ENCODE results near the gene STK4. TPM values are rescaled to one million over a fixed set of nuclear protein-coding genes. Genes with fewer than 3 reads are reported as not detected.

Gene STK4
- total and polyA plus RNA-seq, 8 donors, result 25.0 to 63.7 (median 28.2) TPM

DNA sequence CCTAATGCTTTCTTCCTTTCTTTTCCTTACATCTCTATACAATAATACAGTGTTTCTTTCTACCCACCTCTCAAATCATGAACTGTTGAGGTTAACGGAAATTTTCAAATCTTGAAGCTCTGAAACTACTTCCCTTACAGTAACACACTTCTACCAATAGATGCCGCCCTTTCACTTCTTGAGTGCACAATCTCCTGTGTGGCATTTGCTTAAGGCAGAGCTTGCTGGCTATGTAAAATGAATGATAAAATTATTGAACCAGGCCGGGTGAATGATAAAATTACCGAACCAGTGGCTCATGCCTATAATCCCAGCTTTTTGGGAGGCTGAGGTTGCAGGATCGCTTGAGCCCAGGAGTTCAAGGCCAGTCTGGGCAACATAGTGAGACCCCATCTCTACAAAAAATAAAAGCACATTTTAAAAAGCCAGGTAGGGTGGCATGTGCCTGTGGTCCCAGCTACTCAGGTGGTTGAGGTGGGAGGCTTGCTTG, 77.8 kb downstream of the STK4 start:
- ATAC-seq, result peak; percentile 91
- no peaks in the 10 kb centered on the region for H3K9me3 ChIP-seq
- TF ChIP-seq CTCF (IDR thresholded peaks at IDR 0.05), result peak; percentile 66 to 89
- no peak overlapping the region for H3K4me3 ChIP-seq
- DNase-seq, result peak in 2 of 4 donors; percentile 36 to 69
- H3K4me1 ChIP-seq, result peaks cover 7 to 53% of the 10 kb centered on the region in 2 donors
- H3K36me3 ChIP-seq, result peaks cover 0 to 8% of the 10 kb centered on the region in 2 donors
- H3K27me3 ChIP-seq, result no peaks in the 10 kb centered on the region
- intact Hi-C loops (cut with DNase I), result loop anchor here in 1 of 2 donors (10.0 kb wide), 1 partner anchor 51 kb away; no protein-coding TSS in a partner anchor
- no peak overlapping the region for H3K27ac ChIP-seq

DNA sequence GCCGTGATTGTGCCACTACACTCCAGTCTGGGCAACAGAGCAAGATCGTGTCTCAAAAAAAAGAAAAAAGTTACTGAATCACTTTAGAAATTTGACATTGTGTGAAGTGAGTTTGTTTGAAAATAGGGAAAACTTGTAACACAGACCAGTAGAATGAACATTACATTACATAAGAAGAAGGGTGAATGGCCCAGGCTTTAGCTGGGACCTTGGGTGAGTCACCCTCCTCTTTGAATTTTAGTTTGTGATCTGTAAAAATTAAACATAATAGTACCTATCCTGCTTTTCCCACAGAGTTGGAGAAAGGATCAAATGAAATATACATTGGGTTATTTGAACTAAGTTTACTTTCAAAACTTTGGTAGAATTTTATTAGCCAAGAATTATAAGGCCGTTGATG, 78.3 kb downstream of the STK4 start:
- no peak for TF ChIP-seq CTCF (IDR thresholded peaks at IDR 0.05)
- DNase-seq, result no peak
- intact Hi-C loops (cut with DNase I), result loop anchor here in 1 of 2 donors (10.0 kb wide), 1 partner anchor 50 kb away; no protein-coding TSS in a partner anchor

DNA sequence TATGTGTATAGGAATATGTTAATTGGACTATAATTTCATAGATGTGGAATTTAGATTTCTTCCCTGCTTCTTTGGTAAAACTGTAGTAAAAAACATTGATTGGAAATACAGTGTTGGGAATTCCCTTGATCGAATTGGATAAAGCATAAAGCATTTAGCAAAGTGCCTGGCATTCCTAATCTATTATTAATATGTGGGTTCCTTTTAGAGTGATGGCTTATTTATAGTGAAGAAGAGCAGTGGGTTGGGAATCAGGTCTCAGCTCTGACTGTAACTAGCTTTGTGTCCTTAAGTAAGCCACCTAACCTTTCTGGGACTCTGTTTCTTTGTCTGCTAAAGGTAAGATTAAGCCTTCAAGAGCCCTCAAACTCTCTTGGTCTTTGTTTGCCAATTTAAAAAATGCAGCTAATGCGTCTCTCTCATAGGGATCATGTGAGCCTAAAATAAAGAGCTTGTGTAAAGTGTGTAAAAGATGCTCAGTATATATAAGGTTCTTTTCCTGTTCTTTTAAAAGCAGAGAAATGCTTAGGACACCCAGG, 81.3 kb downstream of the STK4 start:
- Histone ChIP-seq H3K27me3 (no peaks in the 10 kb centered on the region), H3K36me3 (peaks cover 0 to 2% of the 10 kb centered on the region in 2 donors), H3K4me1 (peaks cover 8 to 51% of the 10 kb centered on the region in 2 donors), H3K27ac (no peak overlapping the region), H3K9me3 (no peaks in the 10 kb centered on the region), H3K4me3 (no peak overlapping the region)
- DNase-seq (no peak), ATAC-seq (peak; percentile 72)
- TF ChIP-seq CTCF (IDR thresholded peaks at IDR 0.05), result no peak
- intact Hi-C loops (cut with DNase I), result loop anchor here in 1 of 2 donors (10.0 kb wide), 1 partner anchor 47 kb away; no protein-coding TSS in a partner anchor

More for the DNA sequence above, 78.3 kb downstream of the STK4 start:
- ATAC-seq, result no peak
- Histone ChIP-seq H3K4me3 (no peak overlapping the region), H3K27me3 (no peaks in the 10 kb centered on the region), H3K9me3 (no peaks in the 10 kb centered on the region), H3K36me3 (peaks cover 0 to 8% of the 10 kb centered on the region in 2 donors), H3K27ac (no peak overlapping the region), H3K4me1 (peaks cover 8 to 53% of the 10 kb centered on the region in 2 donors)

DNA sequence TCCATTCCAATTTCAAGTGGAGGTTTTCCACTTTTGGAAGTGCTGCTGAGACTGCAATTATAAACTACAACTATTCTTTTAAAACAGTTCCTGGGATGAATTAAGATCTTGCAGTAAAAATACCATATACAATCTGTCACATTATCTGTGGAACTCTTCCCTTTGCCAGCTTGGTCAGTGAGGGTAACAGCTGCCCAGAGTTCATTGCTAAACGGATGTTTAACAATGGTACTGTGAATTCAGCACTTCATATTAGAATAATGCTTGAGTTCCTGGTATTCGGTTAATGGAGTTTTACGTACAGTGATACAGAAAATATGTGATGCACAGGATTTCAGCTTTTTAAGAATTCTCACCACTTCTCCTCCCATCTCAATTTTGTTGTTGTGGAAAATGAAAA, 83.1 kb downstream of the STK4 start:
- peaks cover 0 to 18% of the 10 kb centered on the region in 2 donors for H3K36me3 ChIP-seq
- no peak for DNase-seq
- intact Hi-C loops (cut with DNase I), result loop anchor here in 1 of 2 donors (10.0 kb wide), 1 partner anchor 45 kb away; no protein-coding TSS in a partner anchor
- TF ChIP-seq CTCF (IDR thresholded peaks at IDR 0.05), result no peak
- H3K4me3 ChIP-seq, result no peak overlapping the region
- H3K27me3 ChIP-seq, result no peaks in the 10 kb centered on the region
- no peak overlapping the region for H3K27ac ChIP-seq
- H3K9me3 ChIP-seq, result no peaks in the 10 kb centered on the region
- H3K4me1 ChIP-seq, result peaks cover 12 to 56% of the 10 kb centered on the region in 2 donors
- ATAC-seq, result no peak

DNA sequence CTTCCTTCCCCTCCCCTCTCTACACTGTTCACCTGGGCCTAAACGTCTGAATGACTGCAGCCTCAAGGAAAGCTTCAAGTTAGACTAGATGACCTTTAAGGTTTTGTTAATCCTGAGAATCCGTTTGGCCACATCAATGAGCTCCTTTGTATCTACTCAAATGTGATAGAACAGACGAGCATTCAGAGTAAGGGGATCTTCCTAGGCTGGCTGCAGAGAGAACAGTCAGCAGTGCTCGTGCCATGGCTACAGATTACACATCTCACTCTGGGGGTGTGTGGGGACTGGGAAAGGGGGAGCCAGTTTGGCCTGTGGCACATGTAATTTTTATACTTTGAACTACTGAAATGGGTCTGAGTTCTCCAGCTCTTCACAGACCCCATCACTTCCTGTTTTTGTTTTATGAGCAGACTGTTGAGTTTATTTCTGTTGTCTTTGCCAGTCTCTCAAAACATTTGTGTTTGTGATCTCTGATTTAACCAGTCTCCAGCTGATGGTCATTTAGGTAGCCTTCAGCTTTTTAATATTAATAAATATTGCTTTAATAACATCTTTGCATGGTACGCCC, 83.7 kb downstream of the STK4 start:
- H3K4me1 ChIP-seq, result peaks cover 12 to 51% of the 10 kb centered on the region in 2 donors
- TF ChIP-seq CTCF (IDR thresholded peaks at IDR 0.05), result no peak
- intact Hi-C loops (cut with DNase I), result loop anchor here in 1 of 2 donors (10.0 kb wide), 1 partner anchor 45 kb away; no protein-coding TSS in a partner anchor
- no peaks in the 10 kb centered on the region for H3K27me3 ChIP-seq
- peaks cover 0 to 22% of the 10 kb centered on the region in 2 donors for H3K36me3 ChIP-seq
- no peak overlapping the region for H3K27ac ChIP-seq
- DNase-seq (no peak), ATAC-seq (no peak)
- H3K9me3 ChIP-seq, result no peaks in the 10 kb centered on the region
- no peak overlapping the region for H3K4me3 ChIP-seq

Measured in left lung (tissue), 10 donors.